Stomach (tissue), 9 donors: Measurements from ENCODE around the gene ADGRG1. TPM values are rescaled to one million over a fixed set of nuclear protein-coding genes. Genes with fewer than 3 reads are reported as not detected.

Experiments
- DNase-seq, 2 donors: peaks; one replicate each; pipeline versions ENCODE4 v3.0.0 to v3.0.0-alpha.2; 2013 to 2019
- H3K27ac ChIP-seq, 5 donors: fragments of 200-600 bp in 4 of 5; sonication (generic) in 4 of 5; one replicate each; pipeline ENCODE4 v1.5.1; 2013 to 2019; ENCODE audit warnings: mild to moderate bottlenecking in 1 of 5, moderate library complexity in 1 of 5
- H3K27me3 ChIP-seq, 3 donors: fragments of 200-600 bp; sonication (generic); one replicate each; pipeline ENCODE4 v1.5.1; 2017 to 2019; ENCODE audit warnings: mixed run types in 1 of 3
- H3K36me3 ChIP-seq, 4 donors: fragments of 200-600 bp; sonication (generic); 1 replicate in 3 of 4; 2 replicates in 1 of 4; pipeline ENCODE4 v1.5.1; 2016 to 2019
- H3K4me1 ChIP-seq, 4 donors: fragments of 200-600 bp; sonication (generic); one replicate each; pipeline ENCODE4 v1.5.1; 2016 to 2019
- H3K4me3 ChIP-seq, 4 donors: fragments of 200-600 bp; sonication (generic) in 3 of 4; one replicate each; pipeline ENCODE4 v1.5.1; 2016 to 2019; ENCODE audit warnings: mild to moderate bottlenecking in 1 of 4
- H3K9me3 ChIP-seq, 4 donors: fragments of 200-600 bp; sonication (generic); one replicate each; pipeline ENCODE4 v1.5.1; 2016 to 2019
- EP300 ChIP-seq: sonication (generic); formaldehyde crosslinking; IDR thresholded peaks from one replicate; pipeline ENCODE4 v1.6.1; 2017; ENCODE audit warnings: antibody characterized with exemption
- POLR2A ChIP-seq, 4 donors: fragments of 450-650 bp; IDR thresholded peaks; one replicate each; pipeline ENCODE4 v1.6.1; 2016; ENCODE audit warnings: antibody characterized with exemption in 4 of 4, control low read depth in 2 of 4, mild to moderate bottlenecking in 1 of 4, moderate library complexity in 1 of 4
- POLR2AphosphoS5 ChIP-seq, 3 donors: sonication (generic); formaldehyde crosslinking; IDR thresholded peaks; one replicate each; pipeline ENCODE4 v1.6.1; 2016; ENCODE audit warnings: antibody characterized with exemption in 3 of 3
- WGBS, 5 donors: extraction: QIAGEN DNeasy Blood & Tissue Kit in 3 of 5; methylation state at CpG; one replicate each; pipeline versions ENCODE4 v1.1.5 to v1.1.7; 2013 to 2018; 5-methylcytosine and 5-hydroxymethylcytosine counted together
- intact Hi-C: fragments of 100-400 bp; cut with DNase I; formaldehyde crosslinking; loops from one replicate; pipeline ENCODE4 v1.15.1; 2023; ENCODE audit warnings: low total_unique reads
- polyA plus RNA-seq, 3 donors: library from polyadenylated mRNA; stranded (reverse); fragments of 200-250 nt; gene quantifications; one replicate each; pipeline ENCODE4 v1.2.3, GENCODE V29; 2013
- total RNA-seq, 5 donors: library from RNA; depleted of rRNA; stranded (reverse); fragments of >200 nt; gene quantifications; one replicate each; pipeline versions ENCODE4 v1.1.0 to v1.2.3, GENCODE V29; 2014 to 2016
- TF ChIP-seq, protein P1 (sequence below), 7 experiments: fragments of 450-650 bp in 4 of 7; fragments of 200-600 bp in 3 of 7; sonication (generic) in 3 of 7; IDR thresholded peaks; one replicate each; pipeline ENCODE4 v1.5.1; 2016 to 2019; ENCODE audit warnings: antibody characterized with exemption in 7 of 7, control low read depth in 2 of 7, mild to moderate bottlenecking in 1 of 7
- donor health status: healthy with polysubstance abuse.
- donor health status: Bipolar disorder and iron deficiency.
- donor health status: healthy.

ADGRG1 gene
- total and polyA plus RNA-seq, 8 donors = 8.9 to 84.8 (median 32.1) TPM

GRCh38 chr16:57620335-57621231 lies 7.8 kb upstream of the ADGRG1 start:
- no peaks in the 10 kb centered on the region for H3K27me3 ChIP-seq
- H3K4me3 ChIP-seq = peak overlapping the region; percentile 18 to 32 (median 24)
- 24 to 50% (median 33%) methylated on average over 18 to 27 of the region's 27 CpGs for WGBS, 5 donors
- TF ChIP-seq POLR2A (IDR thresholded peaks at IDR 0.05) (no peak), POLR2AphosphoS5 (IDR thresholded peaks at IDR 0.05) (peak in 2 of 3 donors; percentile 66 to 70)
- peak overlapping the region; percentile 81 to 96 (median 87) for H3K27ac ChIP-seq
- no peaks in the 10 kb centered on the region for H3K9me3 ChIP-seq
- peaks cover 42 to 68% (median 59%) of the 10 kb centered on the region in 4 donors for H3K4me1 ChIP-seq
- intact Hi-C loops = no loop called here
- DNase-seq = peak; percentile 88 to 91
- H3K36me3 ChIP-seq = no peaks in the 10 kb centered on the region

DNA sequence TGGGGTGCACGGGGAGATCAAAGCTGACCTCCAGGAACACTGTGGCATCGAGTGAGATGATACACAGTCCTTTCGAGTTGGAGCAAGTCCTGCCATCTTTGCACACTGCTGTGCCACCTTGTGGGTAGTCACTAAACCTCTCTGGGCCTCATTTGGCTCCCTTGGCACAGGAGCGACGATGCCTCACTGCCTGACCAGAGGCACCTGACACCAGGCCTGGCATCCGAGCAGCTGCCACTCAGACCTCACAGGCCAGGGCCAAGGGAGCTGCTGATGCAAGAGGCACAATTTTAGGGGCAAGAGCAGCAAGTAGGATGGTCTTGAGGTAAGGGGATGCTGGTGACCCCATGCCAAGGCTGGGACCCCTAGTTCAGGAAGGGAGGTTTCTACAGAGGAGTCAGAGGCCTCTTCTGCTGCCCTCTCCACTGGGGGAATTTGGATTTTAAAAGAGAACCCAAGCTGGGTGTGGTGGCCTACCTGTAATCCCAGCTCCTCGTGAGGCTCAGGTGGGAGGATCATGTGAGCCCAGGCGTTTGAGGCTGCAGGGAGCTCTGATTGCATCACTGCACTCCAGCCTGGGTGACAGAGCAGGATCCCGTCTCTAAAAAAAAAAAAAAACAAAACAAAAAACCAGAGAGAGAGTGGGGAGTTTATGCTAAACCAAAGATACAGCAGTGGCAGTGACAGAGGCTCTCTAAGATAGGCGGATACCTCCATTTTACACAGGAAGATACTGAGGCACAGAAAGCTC lies 6.7 kb upstream of the ADGRG1 start:
- intact Hi-C loops = no loop called here
- H3K4me3 ChIP-seq = peak overlapping the region in 2 of 4 donors; percentile 7 to 19
- WGBS, 5 donors = 39 to 56% (median 42%) methylated on average over 7 to 10 of the region's 10 CpGs

DNA sequence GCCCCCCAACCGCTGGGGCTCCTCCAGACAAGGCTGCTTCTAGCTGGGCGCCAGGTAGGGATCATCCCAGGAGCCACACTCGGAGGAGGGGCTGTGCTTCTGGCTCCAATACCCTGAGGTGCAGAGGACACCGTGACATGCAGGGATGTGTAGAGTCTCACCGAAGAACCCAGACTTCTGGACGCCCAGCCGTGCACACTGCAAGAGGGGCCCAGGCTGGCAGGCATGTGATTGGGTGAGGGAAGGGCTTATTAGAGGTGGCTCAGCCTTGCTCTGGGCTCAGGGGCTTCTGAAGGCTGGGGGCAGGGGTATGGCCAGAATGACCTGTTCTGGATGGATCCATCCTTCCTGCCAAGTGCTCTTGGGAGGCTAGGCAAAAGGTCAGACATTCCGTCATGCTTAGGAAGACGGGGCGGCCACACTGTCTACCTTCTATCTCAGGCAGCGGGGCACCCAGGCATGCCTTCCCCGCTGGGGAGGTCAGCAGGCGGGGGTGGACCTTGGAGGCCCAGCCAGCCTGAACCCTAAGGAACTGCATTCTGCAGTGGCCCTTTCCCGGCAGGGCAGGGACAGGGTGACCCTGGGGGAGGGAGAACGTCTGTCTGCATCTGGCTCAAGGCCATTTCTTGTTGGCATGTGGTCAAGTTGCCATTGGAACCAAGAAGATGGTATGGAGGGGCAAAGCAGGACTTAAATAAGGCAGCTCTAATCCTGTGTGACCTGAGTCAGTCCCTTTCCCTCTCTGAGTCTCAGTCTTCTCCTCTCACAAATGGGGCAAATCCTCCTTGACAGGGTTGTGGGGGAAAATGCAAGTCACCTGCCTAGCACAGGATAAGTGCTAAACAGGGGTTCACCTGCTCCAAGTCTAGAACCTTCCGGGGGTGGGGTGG lies 5.8 kb upstream of the ADGRG1 start:
- intact Hi-C loops = no loop called here
- WGBS, 5 donors = 36 to 74% (median 50%) methylated on average over 15 to 16 of the region's 16 CpGs
- Histone ChIP-seq H3K9me3 (no peaks in the 10 kb centered on the region), H3K27ac (peak overlapping the region; percentile 81 to 96 (median 87)), H3K4me3 (peak overlapping the region in 1 of 4 donors; percentile 6), H3K27me3 (peaks cover 0 to under 1% (median 0%) of the 10 kb centered on the region in 3 donors), H3K4me1 (peaks cover 49 to 76% (median 70%) of the 10 kb centered on the region in 4 donors), H3K36me3 (no peaks in the 10 kb centered on the region)
- no peak for DNase-seq
- TF ChIP-seq EP300 (no peak), POLR2AphosphoS5 (IDR thresholded peaks at IDR 0.05) (no peak), POLR2A (IDR thresholded peaks at IDR 0.05) (no peak)
- TF ChIP-seq, protein P1, sequence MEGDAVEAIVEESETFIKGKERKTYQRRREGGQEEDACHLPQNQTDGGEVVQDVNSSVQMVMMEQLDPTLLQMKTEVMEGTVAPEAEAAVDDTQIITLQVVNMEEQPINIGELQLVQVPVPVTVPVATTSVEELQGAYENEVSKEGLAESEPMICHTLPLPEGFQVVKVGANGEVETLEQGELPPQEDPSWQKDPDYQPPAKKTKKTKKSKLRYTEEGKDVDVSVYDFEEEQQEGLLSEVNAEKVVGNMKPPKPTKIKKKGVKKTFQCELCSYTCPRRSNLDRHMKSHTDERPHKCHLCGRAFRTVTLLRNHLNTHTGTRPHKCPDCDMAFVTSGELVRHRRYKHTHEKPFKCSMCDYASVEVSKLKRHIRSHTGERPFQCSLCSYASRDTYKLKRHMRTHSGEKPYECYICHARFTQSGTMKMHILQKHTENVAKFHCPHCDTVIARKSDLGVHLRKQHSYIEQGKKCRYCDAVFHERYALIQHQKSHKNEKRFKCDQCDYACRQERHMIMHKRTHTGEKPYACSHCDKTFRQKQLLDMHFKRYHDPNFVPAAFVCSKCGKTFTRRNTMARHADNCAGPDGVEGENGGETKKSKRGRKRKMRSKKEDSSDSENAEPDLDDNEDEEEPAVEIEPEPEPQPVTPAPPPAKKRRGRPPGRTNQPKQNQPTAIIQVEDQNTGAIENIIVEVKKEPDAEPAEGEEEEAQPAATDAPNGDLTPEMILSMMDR (IDR thresholded peaks at IDR 0.05) = no peak

More for the DNA sequence above, 6.7 kb upstream of the ADGRG1 start:
- Histone ChIP-seq H3K4me1 (peaks cover 43 to 69% (median 63%) of the 10 kb centered on the region in 4 donors), H3K9me3 (no peaks in the 10 kb centered on the region), H3K36me3 (no peaks in the 10 kb centered on the region), H3K27ac (peak overlapping the region; percentile 81 to 96 (median 87)), H3K27me3 (no peaks in the 10 kb centered on the region)
- DNase-seq = no peak
- TF ChIP-seq, protein P1 (IDR thresholded peaks at IDR 0.05) = no peak
- no peak for TF ChIP-seq POLR2AphosphoS5 (IDR thresholded peaks at IDR 0.05)

- no peak overlapping the region for H3K4me3 ChIP-seq
- 34 to 57% (median 44%) methylated on average over 15 to 17 of the region's 17 CpGs for WGBS, 5 donors
- H3K36me3 ChIP-seq = no peaks in the 10 kb centered on the region
- intact Hi-C loops = no loop called here
- peak; percentile 78 to 88 for DNase-seq
- peak overlapping the region; percentile 81 to 96 (median 87) for H3K27ac ChIP-seq
- TF ChIP-seq, protein P1 (IDR thresholded peaks at IDR 0.05) = no peak
- peak in 2 of 3 donors; percentile 25 to 27 for TF ChIP-seq POLR2AphosphoS5 (IDR thresholded peaks at IDR 0.05)
- H3K4me1 ChIP-seq = peaks cover 57 to 84% (median 78%) of the 10 kb centered on the region in 4 donors
- peaks cover 0 to 9% (median 0%) of the 10 kb centered on the region in 3 donors for H3K27me3 ChIP-seq
- H3K9me3 ChIP-seq = no peaks in the 10 kb centered on the region
These were observed 5.0 kb upstream of the ADGRG1 start for GRCh38 chr16:57623251-57624043.
